Sigmoid colon (tissue), 4 donors: ENCODE results near the gene DIO3.

Source experiments
- CTCF ChIP-seq, 4 experiments: fragments of 450-650 bp in 3 of 4; fragments of 200-600 bp in 1 of 4; IDR thresholded peaks; one replicate each; pipeline ENCODE4 v1.5.1; 2016 to 2019; ENCODE audit warnings: antibody characterized with exemption in 4 of 4, mild to moderate bottlenecking in 3 of 4, moderate library complexity in 2 of 4
- EP300 ChIP-seq, 4 donors: sonication (generic); formaldehyde crosslinking; IDR thresholded peaks; one replicate each; pipeline ENCODE4 v1.6.1; 2017; ENCODE audit warnings: antibody characterized with exemption in 4 of 4
- POLR2A ChIP-seq, 2 donors: fragments of 450-650 bp; IDR thresholded peaks; one replicate each; pipeline ENCODE4 v1.6.1; 2016; ENCODE audit warnings: antibody characterized with exemption in 2 of 2, mild to moderate bottlenecking in 2 of 2, moderate library complexity in 2 of 2
- POLR2AphosphoS5 ChIP-seq, 4 donors: sonication (generic); formaldehyde crosslinking; IDR thresholded peaks; one replicate each; pipeline ENCODE4 v1.6.1; 2017; ENCODE audit warnings: antibody characterized with exemption in 4 of 4

DNA sequence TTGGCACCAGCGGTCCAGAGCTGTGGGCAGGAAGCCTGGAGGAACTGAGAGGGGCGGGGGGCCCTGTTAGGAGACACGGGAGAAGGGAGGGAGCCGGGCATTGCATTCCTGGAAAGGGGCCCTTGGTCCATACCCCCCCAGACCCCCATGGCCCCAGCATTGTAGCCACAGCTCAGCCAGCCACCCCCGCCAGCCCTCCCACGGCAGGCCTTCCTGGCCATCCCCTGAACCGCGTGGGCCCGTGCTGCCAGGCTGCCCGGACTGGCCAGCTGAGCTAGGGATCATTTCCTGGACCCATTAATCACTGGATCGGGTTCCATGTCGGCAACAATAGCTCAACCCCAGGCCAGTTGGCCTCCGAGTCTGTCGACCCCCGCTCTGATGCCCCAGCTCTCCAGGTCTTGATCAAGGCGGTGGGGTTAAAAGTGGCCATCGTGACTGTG lies 39.8 kb upstream of the DIO3 start:
- no peak for TF ChIP-seq CTCF (IDR thresholded peaks at IDR 0.05)
- TF ChIP-seq POLR2A (IDR thresholded peaks at IDR 0.05): no peak
- TF ChIP-seq POLR2AphosphoS5 (IDR thresholded peaks at IDR 0.05): no peak
- no peak for TF ChIP-seq EP300 (IDR thresholded peaks at IDR 0.05)
